Endothelial cell of umbilical vein (primary cell): ENCODE data around the gene ATP12A. TPM values are rescaled to one million over a fixed set of nuclear protein-coding genes. Genes with fewer than 3 reads are reported as not detected.

Source experiments
- BruUV-seq: library from RNA; stranded (reverse); fragments of 400-500 nt; replicated peaks from 2 replicates; lab custom pipeline; 2021; lab: Mats Ljungman, UMichigan
- CTCF ChIA-PET: fragments of 300-600, 350-600 bp; sonication (Branson Sonifier 250); formaldehyde crosslinking; loops from one replicate; lab custom pipeline; 2021; ENCODE audit warnings: antibody characterized with exemption, inconsistent platforms; lab: Charles Lee
- POLR2A ChIA-PET: fragments of 300-600, 350-600 bp; sonication (Branson Sonifier 250); formaldehyde crosslinking; loops from one replicate; lab custom pipeline; 2021; ENCODE audit warnings: antibody characterized with exemption, inconsistent platforms; lab: Charles Lee
- DNase-seq: peaks from one replicate; pipeline ENCODE4 v3.0.0-alpha.2; 2011; ENCODE audit warnings: low read depth, low spot score
- FAIRE-seq: peaks from 2 replicates; lab custom pipeline; 2011; peaks lifted over from hg19 to GRCh38; lab: Jason Lieb, UNC
- H2AFZ ChIP-seq: 2 replicates; pipeline ENCODE4 v1.6.0; 2012; ENCODE audit warnings: low read depth, low read length, control low read depth, inconsistent platforms
- H3K27ac ChIP-seq: 2 replicates; pipeline ENCODE4 v1.5.1; 2011; ENCODE audit warnings: low read depth, mild to moderate bottlenecking, control low read depth, low read length, moderate library complexity; ENCODE audit not compliant: insufficient read depth
- H3K27me3 ChIP-seq, 2 experiments: 2 replicates each; pipeline versions ENCODE4 v1.6.0 to v1.6.1; 2011; ENCODE audit warnings: low read length in 2 of 2, mixed read lengths in 1 of 2; ENCODE audit not compliant: control insufficient read depth in 2 of 2, insufficient read depth in 2 of 2
- H3K36me3 ChIP-seq, 2 experiments: 2 replicates in 1 of 2; 3 replicates in 1 of 2; pipeline ENCODE4 v1.5.1; 2011; ENCODE audit warnings: low read length in 2 of 2, mild to moderate bottlenecking in 1 of 2, moderate library complexity in 1 of 2; ENCODE audit not compliant: control insufficient read depth in 2 of 2, insufficient read depth in 2 of 2; ENCODE audit errors: extremely low read depth in 1 of 2
- H3K4me1 ChIP-seq: 3 replicates; pipeline ENCODE4 v1.5.1; 2011; ENCODE audit warnings: mild to moderate bottlenecking, low read length; ENCODE audit not compliant: control insufficient read depth, insufficient read depth; ENCODE audit errors: extremely low read depth
- H3K4me2 ChIP-seq: 2 replicates; pipeline ENCODE4 v1.6.1; 2011; ENCODE audit warnings: low read length, control low read depth, mixed read lengths; ENCODE audit not compliant: insufficient read depth
- H3K4me3 ChIP-seq, 3 experiments: fragments of 200-600 bp in 1 of 3; sonication (generic), shearing (Covaris generic) in 1 of 3; replicated peaks in 1 of 3; 2 replicates each; pipeline ENCODE4 v1.5.1; 2011 to 2016; ENCODE audit warnings: control low read depth in 3 of 3, low read length in 3 of 3, mild to moderate bottlenecking in 2 of 3, inconsistent platforms in 1 of 3, low read depth in 1 of 3, moderate library complexity in 1 of 3; ENCODE audit not compliant: insufficient read depth in 1 of 3
- H3K79me2 ChIP-seq: 2 replicates; pipeline ENCODE4 v1.6.0; 2012; ENCODE audit warnings: low read length, inconsistent platforms; ENCODE audit not compliant: control insufficient read depth, insufficient read depth
- H3K9ac ChIP-seq: replicated peaks from 2 replicates; pipeline ENCODE3; 2011; ENCODE audit warnings: low read length, control low read depth; ENCODE audit not compliant: insufficient read depth; ENCODE audit errors: extremely low read depth
- H3K9me1 ChIP-seq: replicated peaks from 3 replicates; pipeline ENCODE4 v1.6.0; 2011; ENCODE audit warnings: mild to moderate bottlenecking, low read length; ENCODE audit not compliant: control insufficient read depth, insufficient read depth; ENCODE audit errors: extremely low read depth
- H3K9me3 ChIP-seq: replicated peaks from 2 replicates; pipeline ENCODE4 v1.5.1; 2012; ENCODE audit warnings: low read length, inconsistent platforms; ENCODE audit not compliant: control insufficient read depth, insufficient read depth
- H4K20me1 ChIP-seq: replicated peaks from 2 replicates; pipeline ENCODE3; 2011; ENCODE audit warnings: mild to moderate bottlenecking, low read length; ENCODE audit not compliant: control insufficient read depth, insufficient read depth; ENCODE audit errors: extremely low read depth
- EZH2 ChIP-seq: IDR thresholded peaks from 2 replicates; pipeline ENCODE4 v1.6.1; 2012; ENCODE audit warnings: borderline replicate concordance, low read depth, mild to moderate bottlenecking, moderate library complexity, low read length, inconsistent platforms; ENCODE audit not compliant: severe bottlenecking
- FOS ChIP-seq: IDR thresholded peaks from 2 replicates; pipeline ENCODE4 v1.6.1; 2011; ENCODE audit warnings: mild to moderate bottlenecking, low read length, moderate library complexity, borderline replicate concordance; ENCODE audit not compliant: insufficient read depth
- GATA2 ChIP-seq: IDR thresholded peaks from 2 replicates; pipeline ENCODE4 v1.7.0; 2011; ENCODE audit warnings: low read depth, mild to moderate bottlenecking, moderate library complexity, mixed read lengths, low read length; ENCODE audit not compliant: insufficient read length, insufficient read depth
- JUN ChIP-seq: IDR thresholded peaks from 2 replicates; pipeline ENCODE4 v1.6.1; 2011; ENCODE audit warnings: borderline replicate concordance, low read depth; ENCODE audit not compliant: insufficient read length, insufficient read depth
- MYC ChIP-seq: IDR thresholded peaks from one replicate; pipeline ENCODE4 v1.6.1; 2011; ENCODE audit warnings: mild to moderate bottlenecking, low read depth, low read length
- POLR2A ChIP-seq: IDR thresholded peaks from 2 replicates; pipeline ENCODE4 v1.6.1; 2012; ENCODE audit warnings: low read depth, mild to moderate bottlenecking, control low read depth, low read length
- POLR2AphosphoS5 ChIP-seq: IDR thresholded peaks from 2 replicates; pipeline ENCODE4 v1.6.1; 2012; ENCODE audit warnings: low read depth, mild to moderate bottlenecking, control low read depth, low read length, moderate library complexity; ENCODE audit not compliant: insufficient read depth
- dilution Hi-C: fragments of 300-500 bp; cut with MboI; formaldehyde crosslinking; loops from one replicate; pipeline ENCODE4 v1.15.0; 2019; ENCODE audit warnings: low sequenced_read_pairs; ENCODE audit not compliant: extremely low pct_ligation_motif_present
- intact Hi-C: fragments of 100-400 bp; cut with micrococcal nuclease; formaldehyde crosslinking; loops from one replicate; pipeline ENCODE4 v1.10.0; 2022
- polyA plus RNA-seq, 4 experiments: library from polyadenylated mRNA; depleted of rRNA in 3 of 4; stranded (reverse) in 3 of 4; unstranded in 1 of 4; fragments of >200 nt; gene quantifications; 2 replicates each; pipeline versions ENCODE4 v1.2.1 to v1.2.3, GENCODE V29; 2011 to 2012; ENCODE audit warnings: missing spikeins in 1 of 4
- total RNA-seq: library from RNA; stranded (reverse); gene quantifications from 2 replicates; pipeline ENCODE4 v1.2.3, GENCODE V29; 2021
- TF ChIP-seq, protein P1 (sequence below): IDR thresholded peaks from 2 replicates; pipeline ENCODE4 v1.6.1; 2011; ENCODE audit not compliant: insufficient read depth, insufficient read length
- TF ChIP-seq, protein P2 (sequence below), 2 donors: IDR thresholded peaks; 1 replicate in 1 of 2; 2 replicates in 1 of 2; pipeline ENCODE4 v1.5.1; 2011; ENCODE audit warnings: low read length in 2 of 2, mild to moderate bottlenecking in 2 of 2, moderate library complexity in 2 of 2, control low read depth in 1 of 2, inconsistent platforms in 1 of 2, low read depth in 1 of 2; ENCODE audit not compliant: insufficient read depth in 1 of 2; ENCODE audit errors: extremely low read depth in 1 of 2

ATP12A gene
- total and polyA plus RNA-seq, 2 donors (not counting 3 experiments of a cell fraction or from before 2014, with no cell fraction given): not detected

DNA sequence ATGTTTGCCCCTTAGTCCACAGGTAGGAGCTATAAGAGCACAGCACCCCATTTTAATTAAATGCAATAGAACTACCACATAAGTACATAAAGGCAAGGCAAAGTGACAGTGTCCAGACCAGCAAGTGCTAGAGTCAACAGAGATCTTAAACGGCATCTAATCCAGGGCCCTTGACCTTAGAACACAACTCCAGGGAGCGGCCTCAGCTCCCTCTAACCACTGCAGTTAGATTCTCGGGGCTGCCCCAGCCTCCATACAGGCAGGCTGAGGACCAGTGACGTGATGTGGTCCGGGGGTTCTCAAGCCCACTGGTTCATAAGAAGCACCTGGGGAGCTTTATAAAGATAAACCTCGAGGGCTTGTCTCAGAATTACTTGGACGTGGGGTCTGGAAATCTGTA is 10.0 kb upstream of the ATP12A start:
- no peak overlapping the region for H3K9ac ChIP-seq
- no peaks in the 10 kb centered on the region for H4K20me1 ChIP-seq
- POLR2A ChIA-PET: no interaction called here
- H2AFZ ChIP-seq: no peak overlapping the region
- TF ChIP-seq JUN (no peak), POLR2A (no peak), MYC (no peak), FOS (no peak), POLR2AphosphoS5 (no peak), GATA2 (no peak), EZH2 (no peak)
- TF ChIP-seq, protein P1, sequence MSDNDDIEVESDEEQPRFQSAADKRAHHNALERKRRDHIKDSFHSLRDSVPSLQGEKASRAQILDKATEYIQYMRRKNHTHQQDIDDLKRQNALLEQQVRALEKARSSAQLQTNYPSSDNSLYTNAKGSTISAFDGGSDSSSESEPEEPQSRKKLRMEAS: no peak
- TF ChIP-seq, protein P2, sequence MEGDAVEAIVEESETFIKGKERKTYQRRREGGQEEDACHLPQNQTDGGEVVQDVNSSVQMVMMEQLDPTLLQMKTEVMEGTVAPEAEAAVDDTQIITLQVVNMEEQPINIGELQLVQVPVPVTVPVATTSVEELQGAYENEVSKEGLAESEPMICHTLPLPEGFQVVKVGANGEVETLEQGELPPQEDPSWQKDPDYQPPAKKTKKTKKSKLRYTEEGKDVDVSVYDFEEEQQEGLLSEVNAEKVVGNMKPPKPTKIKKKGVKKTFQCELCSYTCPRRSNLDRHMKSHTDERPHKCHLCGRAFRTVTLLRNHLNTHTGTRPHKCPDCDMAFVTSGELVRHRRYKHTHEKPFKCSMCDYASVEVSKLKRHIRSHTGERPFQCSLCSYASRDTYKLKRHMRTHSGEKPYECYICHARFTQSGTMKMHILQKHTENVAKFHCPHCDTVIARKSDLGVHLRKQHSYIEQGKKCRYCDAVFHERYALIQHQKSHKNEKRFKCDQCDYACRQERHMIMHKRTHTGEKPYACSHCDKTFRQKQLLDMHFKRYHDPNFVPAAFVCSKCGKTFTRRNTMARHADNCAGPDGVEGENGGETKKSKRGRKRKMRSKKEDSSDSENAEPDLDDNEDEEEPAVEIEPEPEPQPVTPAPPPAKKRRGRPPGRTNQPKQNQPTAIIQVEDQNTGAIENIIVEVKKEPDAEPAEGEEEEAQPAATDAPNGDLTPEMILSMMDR (IDR thresholded peaks at IDR 0.05; ENCODE audit: extremely low read depth in 1 of 2, insufficient read depth in 1 of 2, low read depth in 1 of 2, low read length in 2 of 2): no peak
- dilution Hi-C loops: no loop called here
- no peaks in the 10 kb centered on the region for H3K9me1 ChIP-seq
- H3K4me3 ChIP-seq: no peak overlapping the region
- H3K4me1 ChIP-seq: no peaks in the 10 kb centered on the region
- FAIRE-seq: no peak
- H3K36me3 ChIP-seq: no peaks in the 10 kb centered on the region
- H3K27me3 ChIP-seq: peaks cover 2 to 4% of the 10 kb centered on the region in 2 experiments
- H3K27ac ChIP-seq: no peak overlapping the region
- no peak for DNase-seq
- BruUV-seq: no TSS peak
- H3K9me3 ChIP-seq: no peaks in the 10 kb centered on the region
- intact Hi-C loops: no loop called here
- no peak overlapping the region for H3K4me2 ChIP-seq
- H3K79me2 ChIP-seq: no peaks in the 10 kb centered on the region
- CTCF ChIA-PET: interaction anchor here (0.8 to 1.2 kb wide), 6 partner anchors 12 to 64 kb away, joined by 3 read pairs; no protein-coding TSS in a partner anchor
